Neural progenitor cell (in vitro differentiated cells): ENCODE results near the gene APOOL.

ENCODE experiments used
- EZH2 ChIP-seq: fragments of 200-600 bp; sonication (generic); IDR thresholded peaks from 2 replicates; pipeline ENCODE4 v1.6.1; 2017; ENCODE audit warnings: antibody characterized with exemption, mild to moderate bottlenecking, moderate library complexity
- EZH2phosphoT487 ChIP-seq: fragments of 200-600 bp; sonication (generic); IDR thresholded peaks from 2 replicates; pipeline ENCODE4 v1.6.1; 2017; ENCODE audit warnings: antibody characterized with exemption
- TF ChIP-seq, protein P1 (sequence below): fragments of 200-600 bp; sonication (generic); IDR thresholded peaks from 2 replicates; pipeline ENCODE4 v1.5.1; 2017; ENCODE audit warnings: antibody characterized with exemption, mild to moderate bottlenecking

DNA sequence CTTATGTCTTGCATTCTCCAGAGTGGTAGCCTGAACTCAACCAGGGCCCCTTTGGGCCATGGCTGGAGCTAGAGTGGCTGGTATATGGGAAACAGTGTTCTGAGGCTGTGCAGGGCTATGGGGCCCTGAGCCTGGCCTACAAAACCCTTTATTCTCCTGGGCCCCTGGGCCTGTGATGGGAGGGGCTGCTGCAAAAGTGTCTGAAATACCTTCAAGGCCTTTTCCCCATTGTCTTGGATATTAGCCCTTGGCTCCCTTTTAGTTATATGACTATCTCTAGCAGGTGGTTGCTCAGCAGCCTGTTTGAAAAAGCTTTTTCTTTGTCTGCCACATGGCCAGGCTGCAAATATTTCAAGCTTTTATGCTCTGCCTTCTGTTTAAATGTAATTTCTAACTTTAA lies 22.5 kb downstream of the APOOL start:
- TF ChIP-seq EZH2phosphoT487, result no peak
- TF ChIP-seq, protein P1, sequence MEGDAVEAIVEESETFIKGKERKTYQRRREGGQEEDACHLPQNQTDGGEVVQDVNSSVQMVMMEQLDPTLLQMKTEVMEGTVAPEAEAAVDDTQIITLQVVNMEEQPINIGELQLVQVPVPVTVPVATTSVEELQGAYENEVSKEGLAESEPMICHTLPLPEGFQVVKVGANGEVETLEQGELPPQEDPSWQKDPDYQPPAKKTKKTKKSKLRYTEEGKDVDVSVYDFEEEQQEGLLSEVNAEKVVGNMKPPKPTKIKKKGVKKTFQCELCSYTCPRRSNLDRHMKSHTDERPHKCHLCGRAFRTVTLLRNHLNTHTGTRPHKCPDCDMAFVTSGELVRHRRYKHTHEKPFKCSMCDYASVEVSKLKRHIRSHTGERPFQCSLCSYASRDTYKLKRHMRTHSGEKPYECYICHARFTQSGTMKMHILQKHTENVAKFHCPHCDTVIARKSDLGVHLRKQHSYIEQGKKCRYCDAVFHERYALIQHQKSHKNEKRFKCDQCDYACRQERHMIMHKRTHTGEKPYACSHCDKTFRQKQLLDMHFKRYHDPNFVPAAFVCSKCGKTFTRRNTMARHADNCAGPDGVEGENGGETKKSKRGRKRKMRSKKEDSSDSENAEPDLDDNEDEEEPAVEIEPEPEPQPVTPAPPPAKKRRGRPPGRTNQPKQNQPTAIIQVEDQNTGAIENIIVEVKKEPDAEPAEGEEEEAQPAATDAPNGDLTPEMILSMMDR, result no peak
- no peak for TF ChIP-seq EZH2
